HG02852 (cell line): Measurements from ENCODE around the gene LAX1.

ENCODE experiments used
- ATAC-seq: cut with Tn5 transposase; IDR thresholded peaks from one replicate; pipeline ENCODE4 v1.9.1; 2021; ENCODE audit warnings: mild to moderate bottlenecking, moderate library complexity; ENCODE audit not compliant: unreplicated experiment

Gene LAX1

DNA sequence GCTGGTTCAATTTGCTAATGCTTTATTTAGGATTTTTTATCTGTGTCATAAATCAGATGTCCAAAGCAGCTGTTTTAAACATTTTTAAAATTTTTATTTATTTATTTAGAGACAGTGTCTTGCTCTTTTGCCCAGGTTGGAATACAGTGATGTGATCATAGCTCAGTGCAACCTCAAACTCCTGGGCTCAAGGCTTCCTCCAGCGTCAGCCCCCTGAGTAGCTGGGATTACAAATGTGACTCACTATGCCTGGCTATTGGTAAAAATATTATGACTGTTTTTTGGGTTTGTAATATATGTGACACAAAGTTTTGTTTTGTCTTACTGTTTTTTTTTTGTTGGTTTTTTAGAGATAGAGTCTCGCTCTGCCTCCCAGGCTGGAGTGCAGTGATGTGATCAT lies 42.2 kb downstream of the LAX1 start:
- no peak for ATAC-seq

DNA sequence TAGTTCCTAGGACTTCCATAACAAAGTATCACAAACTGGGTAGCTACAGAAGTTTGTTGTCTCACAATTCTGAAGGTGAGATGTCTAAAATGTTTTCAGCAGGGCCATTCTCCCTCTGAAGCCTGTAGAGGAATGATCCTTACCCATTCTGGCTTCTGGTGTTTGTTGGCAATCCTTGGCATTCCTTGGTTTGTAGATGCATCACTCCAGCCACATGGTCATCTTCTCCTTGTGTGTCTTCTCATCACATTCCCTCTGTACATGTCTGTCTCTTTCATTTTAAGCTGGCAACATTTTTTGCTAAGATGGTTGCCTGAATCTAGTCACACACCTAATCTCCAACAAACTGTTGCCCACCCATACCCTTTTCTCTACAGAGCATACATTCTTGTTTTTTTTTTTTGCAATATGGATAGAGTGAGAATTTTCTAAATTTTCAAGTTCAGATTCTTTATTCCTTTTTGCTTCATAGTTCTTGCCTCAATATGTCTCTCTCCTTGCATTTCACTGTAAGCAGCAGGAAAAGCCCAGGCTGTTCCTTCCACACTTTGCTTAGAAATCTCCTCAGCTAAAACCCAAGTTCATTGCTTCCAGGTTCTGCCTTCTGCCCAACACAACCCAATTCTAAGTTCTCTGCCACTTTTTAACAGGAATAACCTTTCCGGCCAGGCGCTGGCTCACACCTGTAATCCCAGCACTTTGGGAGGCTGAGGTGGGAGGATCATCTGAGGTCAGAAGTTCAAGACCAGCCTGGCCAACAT lies 48.8 kb downstream of the LAX1 start:
- no peak for ATAC-seq

DNA sequence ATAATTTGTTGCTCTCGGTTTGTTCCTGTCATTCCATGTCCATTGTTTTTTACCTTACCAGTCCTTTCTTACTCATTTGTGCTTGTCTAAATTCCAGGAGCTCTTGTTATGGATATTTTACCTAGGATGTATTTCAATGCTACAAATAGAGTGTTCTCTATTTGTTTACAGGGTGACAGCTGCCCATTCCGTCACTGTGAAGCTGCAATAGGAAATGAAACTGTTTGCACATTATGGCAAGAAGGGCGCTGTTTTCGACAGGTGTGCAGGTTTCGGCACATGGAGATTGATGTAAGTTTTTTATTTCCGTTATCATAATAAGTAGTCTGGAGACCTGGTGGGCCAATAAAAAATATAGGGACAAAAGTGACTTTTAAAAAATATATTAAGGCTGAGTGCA lies 53.4 kb downstream of the LAX1 start:
- ATAC-seq = no peak

DNA sequence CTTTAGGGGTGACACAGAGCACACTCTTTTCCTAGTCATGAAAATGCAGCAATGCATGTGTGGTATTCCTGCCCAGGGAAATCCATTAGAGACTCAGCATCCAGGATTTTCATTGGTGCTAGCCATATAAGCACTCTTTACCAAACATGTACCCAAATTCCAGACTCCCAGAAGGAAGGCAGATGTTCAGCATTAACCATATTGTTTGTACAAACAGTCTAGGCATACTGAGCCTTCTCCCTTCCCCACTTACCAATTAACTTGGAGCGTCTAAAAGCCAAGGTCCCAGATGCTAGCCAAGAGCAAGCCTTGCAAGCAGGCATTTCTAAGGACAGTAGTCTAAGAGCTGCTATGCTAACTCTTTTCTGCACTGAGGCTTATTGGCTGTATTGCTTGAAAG lies 58.3 kb downstream of the LAX1 start:
- no peak for ATAC-seq
